Thyroid gland (tissue), 4 donors: ENCODE data around the gene CTNNA3. TPM values are rescaled to one million over a fixed set of nuclear protein-coding genes. Genes with fewer than 3 reads are reported as not detected.

ENCODE experiments used
- DNase-seq, 2 donors: peaks; one replicate each; pipeline ENCODE4 v3.0.0-alpha.2; 2019
- H3K27ac ChIP-seq, 3 donors: fragments of 200-600 bp; sonication (generic); 1 replicate in 2 of 3; 2 replicates in 1 of 3; pipeline ENCODE4 v1.5.1; 2016 to 2019; ENCODE audit warnings: mild to moderate bottlenecking in 1 of 3, moderate library complexity in 1 of 3
- H3K27me3 ChIP-seq: fragments of 200-600 bp; sonication (generic); one replicate; pipeline ENCODE4 v1.5.1; 2019
- H3K36me3 ChIP-seq, 2 donors: fragments of 200-600 bp; sonication (generic); one replicate each; pipeline ENCODE4 v1.5.1; 2016 to 2019
- H3K4me1 ChIP-seq, 2 donors: fragments of 200-600 bp; sonication (generic); one replicate each; pipeline ENCODE4 v1.5.1; 2017 to 2019
- H3K4me3 ChIP-seq, 3 donors: fragments of 200-600 bp; sonication (generic); replicated peaks in 1 of 3; 1 replicate in 2 of 3; 2 replicates in 1 of 3; pipeline ENCODE4 v1.5.1; 2016; ENCODE audit warnings: mild to moderate bottlenecking in 1 of 3
- H3K9me3 ChIP-seq: fragments of 200-600 bp; sonication (generic); one replicate; pipeline ENCODE4 v1.5.1; 2017
- CTCF ChIP-seq, 6 experiments: fragments of 200-600 bp in 3 of 6; fragments of 450-650 bp in 3 of 6; sonication (generic) in 3 of 6; IDR thresholded peaks; one replicate each; pipeline ENCODE4 v1.5.1; 2016 to 2019; ENCODE audit warnings: antibody characterized with exemption in 6 of 6, mild to moderate bottlenecking in 2 of 6, inconsistent platforms in 1 of 6, moderate library complexity in 1 of 6
- POLR2A ChIP-seq, 2 donors: fragments of 450-650 bp; IDR thresholded peaks; one replicate each; pipeline ENCODE4 v1.6.1; 2017; ENCODE audit warnings: antibody characterized with exemption in 2 of 2, mild to moderate bottlenecking in 2 of 2, moderate library complexity in 1 of 2
- WGBS, 2 donors: methylation state at CpG; one replicate each; pipeline ENCODE4 v1.1.5; 2017; 5-methylcytosine and 5-hydroxymethylcytosine counted together
- intact Hi-C: fragments of 100-400 bp; cut with DNase I; formaldehyde crosslinking; loops from one replicate; pipeline ENCODE4 v1.15.1; 2023
- total RNA-seq, 4 donors: library from RNA; depleted of rRNA; stranded (reverse); fragments of >200 nt; gene quantifications; one replicate each; pipeline ENCODE4 v1.2.3, GENCODE V29; 2016

CTNNA3 gene
- total RNA-seq, 4 donors from 2014 or later: 0.11 to 0.79 (median 0.13) TPM; not detected in 1

- intact Hi-C loops: no loop called here
- TF ChIP-seq POLR2A (IDR thresholded peaks at IDR 0.05) (no peak), CTCF (IDR thresholded peaks at IDR 0.05) (no peak)
- no peaks in the 10 kb centered on the region for H3K36me3 ChIP-seq
- H3K4me3 ChIP-seq: no peak overlapping the region
- no peaks in the 10 kb centered on the region for H3K27me3 ChIP-seq
- H3K27ac ChIP-seq: no peak overlapping the region
- DNase-seq: no peak
- no peaks in the 10 kb centered on the region for H3K4me1 ChIP-seq
- H3K9me3 ChIP-seq: no peaks in the 10 kb centered on the region
Measured at GRCh38 chr10:65952086-65952485, 1743.9 kb downstream of the CTNNA3 start.

- TF ChIP-seq POLR2A (IDR thresholded peaks at IDR 0.05) (no peak), CTCF (IDR thresholded peaks at IDR 0.05) (no peak)
- Histone ChIP-seq H3K4me1 (no peaks in the 10 kb centered on the region), H3K9me3 (no peaks in the 10 kb centered on the region), H3K27me3 (no peaks in the 10 kb centered on the region), H3K36me3 (no peaks in the 10 kb centered on the region), H3K4me3 (no peak overlapping the region), H3K27ac (no peak overlapping the region)
- intact Hi-C loops: no loop called here
- 63 to 68% methylated on average over 2 of the region's 2 CpGs for WGBS, 2 donors
- DNase-seq: no peak
Measured at GRCh38 chr10:65950075-65950474, 1745.9 kb downstream of the CTNNA3 start.

- Histone ChIP-seq H3K36me3 (no peaks in the 10 kb centered on the region), H3K4me1 (no peaks in the 10 kb centered on the region), H3K27ac (no peak overlapping the region), H3K4me3 (no peak overlapping the region), H3K9me3 (no peaks in the 10 kb centered on the region), H3K27me3 (no peaks in the 10 kb centered on the region)
- intact Hi-C loops: no loop called here
- DNase-seq: no peak
- TF ChIP-seq CTCF (IDR thresholded peaks at IDR 0.05) (no peak), POLR2A (IDR thresholded peaks at IDR 0.05) (no peak)
- 55 to 70% methylated on average over 2 of the region's 2 CpGs for WGBS, 2 donors
Measured at GRCh38 chr10:65949526-65949925, 1746.5 kb downstream of the CTNNA3 start.

GRCh38 chr10:65945061-65945460, 1750.9 kb downstream of the CTNNA3 start:
- intact Hi-C loops: no loop called here
- H3K27ac ChIP-seq: no peak overlapping the region
- no peaks in the 10 kb centered on the region for H3K9me3 ChIP-seq
- H3K36me3 ChIP-seq: no peaks in the 10 kb centered on the region
- DNase-seq: no peak
- no peaks in the 10 kb centered on the region for H3K4me1 ChIP-seq
- H3K27me3 ChIP-seq: no peaks in the 10 kb centered on the region
- WGBS, 2 donors: 86 to 97% methylated on average over 3 of the region's 3 CpGs
- TF ChIP-seq CTCF (IDR thresholded peaks at IDR 0.05): no peak
- TF ChIP-seq POLR2A (IDR thresholded peaks at IDR 0.05): no peak
- no peak overlapping the region for H3K4me3 ChIP-seq

- Histone ChIP-seq H3K4me1 (no peaks in the 10 kb centered on the region), H3K9me3 (no peaks in the 10 kb centered on the region), H3K27ac (no peak overlapping the region), H3K27me3 (no peaks in the 10 kb centered on the region), H3K36me3 (no peaks in the 10 kb centered on the region), H3K4me3 (no peak overlapping the region)
- TF ChIP-seq POLR2A (IDR thresholded peaks at IDR 0.05) (no peak), CTCF (IDR thresholded peaks at IDR 0.05) (no peak)
- WGBS, 2 donors: 85 to 97% methylated on average over 2 of the region's 2 CpGs
- intact Hi-C loops: no loop called here
- DNase-seq: no peak
Measured at GRCh38 chr10:65943451-65943850, 1752.5 kb downstream of the CTNNA3 start.
